ENCODE data around the gene FPGT. TPM values are rescaled to one million over a fixed set of nuclear protein-coding genes. Genes with fewer than 3 reads are reported as not detected.

The FPGT gene
- total and polyA plus RNA-seq, 2 of the 8 experiments (the other 6 are each of a cell fraction or from before 2014, with no cell fraction given) = 1.3 to 4.1 TPM

DNA sequence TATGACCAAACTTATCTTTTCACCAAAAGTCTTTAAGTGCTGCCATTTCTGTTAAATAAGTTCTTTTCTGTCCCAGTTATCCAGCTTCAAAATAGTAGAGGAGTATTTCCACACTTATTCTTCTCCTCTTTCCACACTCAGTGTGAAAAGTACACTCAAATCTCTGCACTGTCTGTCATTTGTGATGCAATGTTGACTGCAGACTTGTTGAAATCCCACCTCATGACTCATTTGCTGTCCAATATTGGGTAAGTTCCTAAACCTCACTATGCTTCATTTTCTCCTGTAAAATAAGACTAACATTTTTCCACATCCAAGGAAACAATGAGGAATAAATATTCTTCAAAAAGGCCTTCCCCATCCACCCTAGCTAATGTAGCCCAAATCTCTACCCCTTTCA, 17.6 kb upstream of the FPGT start:
- H2BK5ac ChIP-seq (ENCODE audit: low read depth, low read length) = no peak overlapping the region
- no peaks in the 10 kb centered on the region for H3K23me2 ChIP-seq (ENCODE audit: low read depth, low read length)
- no peaks in the 10 kb centered on the region for H3K4me1 ChIP-seq (replicated peaks in 1 of 4; ENCODE audit: control insufficient read depth in 3 of 4, insufficient read depth in 4 of 4, low read length in 3 of 4)
- no peak overlapping the region for H3K4me2 ChIP-seq (ENCODE audit: insufficient read depth in 1 of 2, low read depth in 2 of 2, low read length in 2 of 2)
- H3K9me3 ChIP-seq (ENCODE audit: insufficient read depth in 2 of 2, low read depth in 1 of 2, low read length in 1 of 2) = no peaks in the 10 kb centered on the region
- CTCF ChIA-PET (ENCODE audit: partially characterized antibody) = no interaction called here
- TF ChIP-seq SRF (IDR thresholded peaks at IDR 0.05; ENCODE audit: low read depth, low read length) (no peak), TAF1 (IDR thresholded peaks at IDR 0.05; ENCODE audit: low read depth, low read length) (no peak), RNF2 (IDR thresholded peaks at IDR 0.05; ENCODE audit: borderline replicate concordance, low read depth, low read length, missing control alignments, poor library complexity, severe bottlenecking) (no peak), YY1 (IDR thresholded peaks at IDR 0.05; ENCODE audit: low read depth, low read length) (no peak)
- TF ChIP-seq, protein P1, sequence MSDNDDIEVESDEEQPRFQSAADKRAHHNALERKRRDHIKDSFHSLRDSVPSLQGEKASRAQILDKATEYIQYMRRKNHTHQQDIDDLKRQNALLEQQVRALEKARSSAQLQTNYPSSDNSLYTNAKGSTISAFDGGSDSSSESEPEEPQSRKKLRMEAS (IDR thresholded peaks at IDR 0.05) = no peak
- no peak overlapping the region for H3K4me3 ChIP-seq (ENCODE audit: extremely low read depth in 1 of 4, insufficient read depth in 2 of 4, low read depth in 3 of 4, low read length in 4 of 4)
- H2AFZ ChIP-seq (ENCODE audit: low read length) = no peak overlapping the region
- no peak overlapping the region for H3K4ac ChIP-seq (replicated peaks; ENCODE audit: insufficient read length, low read depth, low read length)
- no peak overlapping the region for H3K23ac ChIP-seq (ENCODE audit: insufficient read length)
- no peaks in the 10 kb centered on the region for H4K20me1 ChIP-seq (replicated peaks in 1 of 2; ENCODE audit: control insufficient read depth in 1 of 2, insufficient read depth in 2 of 2, low read length in 2 of 2)
- H4K91ac ChIP-seq (replicated peaks; ENCODE audit: insufficient read length, low read length) = no peak overlapping the region
- POLR2A ChIA-PET (ENCODE audit: partially characterized antibody) = no interaction called here
- H2BK20ac ChIP-seq (ENCODE audit: low read length) = no peak overlapping the region
- no peak overlapping the region for H3K9ac ChIP-seq (replicated peaks in 1 of 4; ENCODE audit: extremely low read depth in 1 of 4, low read depth in 3 of 4, low read length in 3 of 4)
- H3K79me2 ChIP-seq (ENCODE audit: control insufficient read depth in 1 of 2, insufficient read depth in 2 of 2, low read length in 2 of 2) = no peaks in the 10 kb centered on the region
- H3K18ac ChIP-seq (ENCODE audit: extremely low read depth, low read length) = no peak overlapping the region
- H3K14ac ChIP-seq (ENCODE audit: insufficient read length) = no peak overlapping the region
- H3K79me1 ChIP-seq (ENCODE audit: low read depth, low read length) = no peaks in the 10 kb centered on the region
- no peak for DNase-seq (ENCODE audit: low read depth in 1 of 2, low spot score in 2 of 2)
- H3K27ac ChIP-seq (ENCODE audit: low read depth, low read length) = no peak overlapping the region
- no peak for FAIRE-seq
- peaks cover 0 to 1% (median 0%) of the 10 kb centered on the region in 4 experiments; a peak in 1 of 7 replicates for H3K27me3 ChIP-seq (replicated peaks in 1 of 4; ENCODE audit: control insufficient read depth in 3 of 4, extremely low read depth in 1 of 4, insufficient read depth in 3 of 4, low read length in 3 of 4)
- no peak overlapping the region for H2BK12ac ChIP-seq (ENCODE audit: low read depth, low read length)
- H3K56ac ChIP-seq (replicated peaks; ENCODE audit: insufficient read length, low read depth, low read length) = no peak overlapping the region
- no peak overlapping the region for H2BK15ac ChIP-seq (ENCODE audit: low read length)
- H2AK5ac ChIP-seq (ENCODE audit: low read depth, low read length) = no peak overlapping the region
- no peaks in the 10 kb centered on the region for H3K36me3 ChIP-seq (ENCODE audit: control insufficient read depth in 2 of 4, insufficient read depth in 4 of 4, low read length in 3 of 4)
- no peak overlapping the region for H4K8ac ChIP-seq (ENCODE audit: extremely low read depth, insufficient read depth, low read length)
- no peak overlapping the region for H2BK120ac ChIP-seq (replicated peaks; ENCODE audit: low read depth, low read length)
- no peak overlapping the region for H4K5ac ChIP-seq (ENCODE audit: insufficient read length, low read depth, low read length)

Data from H1 (cell line).